ENCODE data around the gene GTSF1L. TPM values are rescaled to one million over a fixed set of nuclear protein-coding genes. Genes with fewer than 3 reads are reported as not detected.

Gene GTSF1L
- not detected in 5 replicates for total RNA-seq (2022; extraction: Qiagen RNA extraction; ENCODE audit: low read depth)

GRCh38 chr20:43726811-43727338 is at the start of gene GTSF1L:
TSS of gene GTSF1L (minus strand) at chr20:43727002. CDS start at chr20:43726694, 308 bp downstream.

Other genes with a start within 250 kb of the GTSF1L start
- 0.58 to 1.9 TPM (median 1.5 TPM) in 5 replicates for gene L3MBTL1, start 219.3 kb downstream of the GTSF1L start, total RNA-seq (2022; extraction: Qiagen RNA extraction; ENCODE audit: low read depth)
- gene SGK2, start 168.0 kb downstream of the GTSF1L start, total RNA-seq (2022; extraction: Qiagen RNA extraction; ENCODE audit: low read depth): 5.4 to 7.2 TPM (median 7.2 TPM) in 5 replicates
- 28.7 to 33.3 TPM (median 30.4 TPM) in 5 replicates for gene IFT52, start 136.1 kb downstream of the GTSF1L start, total RNA-seq (2022; extraction: Qiagen RNA extraction; ENCODE audit: low read depth)
- 72.5 to 89.3 TPM (median 78.9 TPM) in 5 replicates for gene MYBL2, start 59.9 kb downstream of the GTSF1L start, total RNA-seq (2022; extraction: Qiagen RNA extraction; ENCODE audit: low read depth)
- gene TOX2, start 187.8 kb upstream of the GTSF1L start, total RNA-seq (2022; extraction: Qiagen RNA extraction; ENCODE audit: low read depth): 8.4 to 11.4 TPM (median 9.3 TPM) in 5 replicates

All from A549 treated with DMSO at 1 μM for 4 hours (cell line).